Measurements from ENCODE around the gene ITCH. TPM values are rescaled to one million over a fixed set of nuclear protein-coding genes. Genes with fewer than 3 reads are reported as not detected.
A peak's percentile ranks its signal among the peaks of the same experiment; 100 is the strongest.

The ITCH gene
- total and polyA plus RNA-seq, 2 experiments from 2014 or later, result 14.3 to 39.2 TPM

DNA sequence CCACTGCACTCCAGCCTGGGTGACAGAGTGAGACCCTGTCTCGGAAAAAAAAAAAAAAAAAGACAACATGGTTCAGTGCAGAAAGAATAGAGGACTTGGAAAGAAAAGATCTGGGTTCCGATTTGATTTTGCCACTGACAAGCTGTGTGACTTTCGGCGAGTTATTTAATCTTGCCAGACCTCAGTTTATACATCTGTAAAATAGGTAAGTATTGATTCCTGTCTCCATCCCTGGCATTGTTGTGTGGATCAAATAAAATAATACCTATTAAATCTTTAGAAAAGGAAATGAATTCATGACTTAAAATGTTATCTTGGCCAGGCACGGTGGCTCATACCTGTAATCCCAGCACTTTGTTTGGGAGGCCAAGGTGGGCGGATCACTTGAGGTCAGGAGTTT lies 7.0 kb downstream of the ITCH start:
- Histone ChIP-seq H3K4me3 (no peak overlapping the region), H3K27ac (no peak overlapping the region), H3K27me3 (no peaks in the 10 kb centered on the region), H3K9me3 (ENCODE audit: low read depth) (no peaks in the 10 kb centered on the region), H3K36me3 (peaks cover 12% of the 10 kb centered on the region), H3K4me1 (ENCODE audit: low read depth) (peaks cover 9% of the 10 kb centered on the region)
- DNase-seq (ENCODE audit: low read depth in 1 of 2, low spot score in 1 of 2), result no peak
- TF ChIP-seq CTCF (IDR thresholded peaks at IDR 0.05; ENCODE audit: low read depth, low read length), result no peak

- H3K9me3 ChIP-seq (ENCODE audit: low read depth), result no peaks in the 10 kb centered on the region
- peaks cover 12% of the 10 kb centered on the region for H3K36me3 ChIP-seq
- no peak overlapping the region for H3K4me3 ChIP-seq
These were observed 10.4 kb downstream of the ITCH start for GRCh38 chr20:34373445-34373844.

GRCh38 chr20:34374209-34374760 lies 11.2 kb downstream of the ITCH start:
- H3K4me3 ChIP-seq, result no peak overlapping the region
- DNase-seq (ENCODE audit: low read depth in 1 of 2, low spot score in 1 of 2), result no peak
- H3K27ac ChIP-seq, result no peak overlapping the region
- peaks cover 11% of the 10 kb centered on the region for H3K36me3 ChIP-seq
- TF ChIP-seq CTCF (IDR thresholded peaks at IDR 0.05; ENCODE audit: low read depth, low read length), result no peak
- H3K4me1 ChIP-seq (ENCODE audit: low read depth), result peaks cover 11% of the 10 kb centered on the region
- H3K27me3 ChIP-seq, result no peaks in the 10 kb centered on the region
- H3K9me3 ChIP-seq (ENCODE audit: low read depth), result no peaks in the 10 kb centered on the region

More at GRCh38 chr20:34373445-34373844, 10.4 kb downstream of the ITCH start:
- DNase-seq (ENCODE audit: low read depth in 1 of 2, low spot score in 1 of 2), result no peak
- no peak for TF ChIP-seq CTCF (IDR thresholded peaks at IDR 0.05; ENCODE audit: low read depth, low read length)
- H3K4me1 ChIP-seq (ENCODE audit: low read depth), result peaks cover 6% of the 10 kb centered on the region
- no peaks in the 10 kb centered on the region for H3K27me3 ChIP-seq
- peak overlapping the region; percentile 66 for H3K27ac ChIP-seq

GRCh38 chr20:34375977-34376430 lies 12.9 kb downstream of the ITCH start:
- no peak for TF ChIP-seq CTCF (IDR thresholded peaks at IDR 0.05; ENCODE audit: low read depth, low read length)
- Histone ChIP-seq H3K36me3 (peaks cover 2% of the 10 kb centered on the region), H3K4me3 (no peak overlapping the region), H3K27me3 (no peaks in the 10 kb centered on the region), H3K9me3 (ENCODE audit: low read depth) (no peaks in the 10 kb centered on the region), H3K27ac (peak overlapping the region; percentile 76), H3K4me1 (ENCODE audit: low read depth) (peaks cover 11% of the 10 kb centered on the region)
- DNase-seq (ENCODE audit: low read depth in 1 of 2, low spot score in 1 of 2), result no peak

DNA sequence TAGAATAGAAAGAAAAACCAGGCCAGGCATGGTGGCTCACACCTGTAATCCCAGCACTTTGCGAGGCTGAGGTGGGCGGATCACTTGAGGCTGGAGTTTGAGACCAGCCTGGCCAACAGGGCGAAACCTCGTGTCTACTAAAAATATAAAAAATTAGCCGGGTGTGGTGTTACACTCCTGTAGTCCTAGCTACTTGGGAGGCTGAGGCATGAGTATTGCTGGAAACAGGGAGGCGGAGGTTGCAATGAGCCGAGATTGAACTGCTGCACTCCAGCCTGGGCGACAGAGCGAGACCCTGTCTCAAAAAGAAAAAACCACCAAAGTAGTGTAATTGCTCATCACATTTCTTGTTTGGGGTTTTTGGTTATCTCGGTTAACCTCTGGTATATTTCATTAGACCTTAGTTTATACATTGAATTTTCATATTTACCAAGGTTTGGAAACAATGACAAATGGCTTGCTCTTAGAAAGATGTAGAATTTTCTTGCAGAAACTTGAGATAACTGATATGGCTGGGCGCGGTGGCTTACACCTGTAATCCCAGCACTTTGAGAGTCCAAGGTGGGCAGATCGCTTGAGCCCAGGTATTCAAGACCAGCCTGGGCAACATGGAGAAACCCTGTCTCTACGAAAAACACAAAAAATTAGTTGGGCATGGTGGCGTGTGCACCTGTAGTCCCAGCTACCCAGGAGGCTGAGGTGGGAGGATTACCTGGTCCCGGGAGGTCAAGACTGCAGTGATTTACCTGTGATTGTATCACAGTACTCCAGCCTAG lies 14.2 kb downstream of the ITCH start:
- no peaks in the 10 kb centered on the region for H3K36me3 ChIP-seq
- TF ChIP-seq CTCF (IDR thresholded peaks at IDR 0.05; ENCODE audit: low read depth, low read length), result no peak
- peaks cover 11% of the 10 kb centered on the region for H3K4me1 ChIP-seq (ENCODE audit: low read depth)
- no peak overlapping the region for H3K4me3 ChIP-seq
- DNase-seq (ENCODE audit: low read depth in 1 of 2, low spot score in 1 of 2), result no peak
- no peaks in the 10 kb centered on the region for H3K9me3 ChIP-seq (ENCODE audit: low read depth)
- no peaks in the 10 kb centered on the region for H3K27me3 ChIP-seq
- no peak overlapping the region for H3K27ac ChIP-seq
